GM12878 (cell line): ENCODE measurements around the gene DMD. TPM values are rescaled to one million over a fixed set of nuclear protein-coding genes. Genes with fewer than 3 reads are reported as not detected.

Experiments
- ATAC-seq: fragments of 200-7000 bp; cut with Tn5 transposase; 3 replicates; pipeline ENCODE4 v1.9.1; 2020; ENCODE audit warnings: mild to moderate bottlenecking, moderate library complexity
- BruUV-seq: library from RNA; stranded (reverse); fragments of 400-500 nt; replicated peaks from 2 replicates; lab custom pipeline; 2021; lab: Mats Ljungman, UMichigan
- CTCF ChIA-PET: fragments of 300-600 bp; sonication (Branson Sonifier 250); formaldehyde crosslinking; extraction: SDS; loops from one replicate; lab custom pipeline; 2021; ENCODE audit warnings: inconsistent platforms; lab: Yijun Ruan, JAX
- POLR2A ChIA-PET: fragments of 350-600 bp; formaldehyde crosslinking; extraction: SDS; loops from one replicate; lab custom pipeline; 2021; ENCODE audit warnings: inconsistent platforms; lab: Charles Lee
- RAD21 ChIA-PET: fragments of 300-600 bp; sonication (Branson Sonifier 250); formaldehyde crosslinking; loops from one replicate; lab custom pipeline; 2023; ENCODE audit warnings: antibody characterized with exemption; ENCODE audit not compliant: unreplicated experiment; lab: Charles Lee
- SMC1A ChIA-PET: fragments of 300-600 bp; sonication (Branson Sonifier 250); formaldehyde crosslinking; loops from one replicate; lab custom pipeline; 2023; ENCODE audit not compliant: unreplicated experiment, uncharacterized antibody; lab: Charles Lee
- DNase-seq: peaks from one replicate; pipeline ENCODE4 v3.0.0-alpha.2; 2011; ENCODE audit warnings: low read depth, low spot score
- FAIRE-seq: peaks from 3 replicates; lab custom pipeline; 2011; peaks lifted over from hg19 to GRCh38; lab: Jason Lieb, UNC
- H2AFZ ChIP-seq: 2 replicates; pipeline ENCODE4 v1.6.0; 2011; ENCODE audit warnings: low read depth, low read length, control low read depth; ENCODE audit not compliant: control insufficient read depth
- H3K27ac ChIP-seq: 2 replicates; pipeline ENCODE4 v1.5.1; 2011; ENCODE audit warnings: control low read depth; ENCODE audit not compliant: control insufficient read depth, insufficient read depth
- H3K27me3 ChIP-seq, 2 experiments: replicated peaks in 1 of 2; 2 replicates each; pipeline versions ENCODE4 v1.6.0 to v1.6.1; 2011; ENCODE audit warnings: low read length in 1 of 2; ENCODE audit not compliant: control insufficient read depth in 2 of 2, insufficient read depth in 2 of 2
- H3K36me3 ChIP-seq, 2 experiments: 2 replicates each; pipeline ENCODE4 v1.5.1; 2011; ENCODE audit warnings: low read length in 1 of 2; ENCODE audit not compliant: control insufficient read depth in 2 of 2, insufficient read depth in 2 of 2
- H3K4me1 ChIP-seq: 2 replicates; pipeline ENCODE4 v1.6.1; 2011; ENCODE audit warnings: mild to moderate bottlenecking, low read length, moderate library complexity, mixed read lengths; ENCODE audit not compliant: control insufficient read depth, insufficient read depth
- H3K4me2 ChIP-seq: 2 replicates; pipeline ENCODE4 v1.6.0; 2011; ENCODE audit warnings: control low read depth; ENCODE audit not compliant: control insufficient read depth, insufficient read depth
- H3K4me3 ChIP-seq: fragments of 200-600 bp; sonication (generic); 2 replicates; pipeline ENCODE4 v1.5.1; 2016
- H3K79me2 ChIP-seq: 2 replicates; pipeline ENCODE4 v1.6.0; 2011; ENCODE audit warnings: low read length; ENCODE audit not compliant: control insufficient read depth, insufficient read depth
- H3K9ac ChIP-seq: 2 replicates; pipeline ENCODE4 v1.8.0; 2011; ENCODE audit warnings: low read length, control low read depth, mixed read lengths; ENCODE audit not compliant: control insufficient read depth, insufficient read depth
- H3K9me3 ChIP-seq: replicated peaks from 3 replicates; pipeline ENCODE4 v1.5.1; 2011; ENCODE audit warnings: mild to moderate bottlenecking, low read length; ENCODE audit not compliant: control insufficient read depth, insufficient read depth
- H4K20me1 ChIP-seq: 2 replicates; pipeline ENCODE4 v1.6.0; 2011; ENCODE audit not compliant: control insufficient read depth, insufficient read depth
- ATF7 ChIP-seq: fragments of 450-650 bp; IDR thresholded peaks from 2 replicates; pipeline ENCODE4 v1.6.1; 2016; ENCODE audit warnings: low read depth, mild to moderate bottlenecking
- ETV6 ChIP-seq, 2 experiments: fragments of 450-650 bp in 1 of 2; IDR thresholded peaks in 1 of 2; conservative IDR thresholded peaks in 1 of 2; 2 replicates each; pipeline ENCODE4 v1.6.1; 2014; ENCODE audit warnings: antibody characterized with exemption in 1 of 2, borderline replicate concordance in 1 of 2, low read depth in 1 of 2, mild to moderate bottlenecking in 1 of 2, moderate library complexity in 1 of 2
- GABPA ChIP-seq: IDR thresholded peaks from 2 replicates; pipeline ENCODE4 v1.6.1; 2014; ENCODE audit warnings: antibody characterized with exemption, low read depth, mild to moderate bottlenecking, inconsistent platforms
- JUNB ChIP-seq: IDR thresholded peaks from 2 replicates; pipeline ENCODE4 v1.6.1; 2016; ENCODE audit warnings: antibody characterized with exemption, mild to moderate bottlenecking
- NFYB ChIP-seq: IDR thresholded peaks from 2 replicates; pipeline ENCODE4 v1.6.1; 2011; ENCODE audit warnings: low read depth, mild to moderate bottlenecking, low read length, improper control_type of control experiment, moderate library complexity; ENCODE audit not compliant: insufficient read depth
- NR2F1 ChIP-seq: fragments of 450-650 bp; conservative IDR thresholded peaks from 2 replicates; pipeline ENCODE4 v1.6.1; 2017; ENCODE audit warnings: mild to moderate bottlenecking
- PKNOX1 ChIP-seq: fragments of 450-650 bp; IDR thresholded peaks from 2 replicates; pipeline ENCODE4 v1.6.1; 2016; ENCODE audit warnings: mild to moderate bottlenecking
- RCOR1 ChIP-seq: conservative IDR thresholded peaks from 2 replicates; pipeline ENCODE4 v1.6.1; 2012; ENCODE audit warnings: low read depth, low read length, improper control_type of control experiment
- WRNIP1 ChIP-seq: IDR thresholded peaks from 2 replicates; pipeline ENCODE4 v1.6.1; 2011; ENCODE audit warnings: low read depth, low read length, improper control_type of control experiment, borderline replicate concordance
- ZBED1 ChIP-seq: IDR thresholded peaks from 2 replicates; pipeline ENCODE4 v1.6.1; 2016; ENCODE audit warnings: borderline replicate concordance
- WGBS: methylation state at CpG from one replicate; pipeline ENCODE4 v1.1.6; 2016; ENCODE audit warnings: low lambda C conversion rate; ENCODE audit not compliant: insufficient replicate concordance, insufficient coverage; ENCODE audit errors: missing lambda C conversion rate; 5-methylcytosine and 5-hydroxymethylcytosine counted together
- in situ Hi-C: fragments of 300-500 bp; cut with MboI; formaldehyde crosslinking; loops from 9 replicates; pipeline ENCODE4 v1.14.3; 2018; ENCODE audit warnings: mixed read lengths
- intact Hi-C: fragments of 100-400 bp; cut with micrococcal nuclease; formaldehyde crosslinking; loops from one replicate; pipeline ENCODE4 v1.14.2; 2022; ENCODE audit not compliant: unreplicated experiment
- polyA plus RNA-seq, 11 experiments: library from polyadenylated mRNA; depleted of rRNA in 4 of 11; unstranded in 6 of 11; stranded (reverse) in 5 of 11; fragments of >200 nt; fragmentation: Nextera tagmentation in 4 of 11; fragmentation: Illumina TruSeq in 1 of 11; extraction: Ambion mirVana in 4 of 11; extraction: Trizol in 1 of 11; gene quantifications; 1 replicate in 1 of 11; 2 replicates in 10 of 11; pipeline versions ENCODE4 v1.2.1 to v1.2.3, GENCODE V29; 2011 to 2016; ENCODE audit warnings: inconsistent platforms in 2 of 11, missing spikeins in 2 of 11, low read depth in 1 of 11
- total RNA-seq, 4 experiments: library from RNA; depleted of rRNA in 3 of 4; stranded (reverse); fragments of >200 nt in 3 of 4; fragmentation: Illumina TruSeq in 1 of 4; extraction: Trizol in 1 of 4; gene quantifications; 2 replicates each; pipeline versions ENCODE4 v1.2.1 to v1.2.3, GENCODE V29; 2013 to 2021

The DMD gene
- total and polyA plus RNA-seq, 10 of the 15 experiments (the other 5 are each of a cell fraction or from before 2014, with no cell fraction given): 1.4 to 24.3 (median 4.3) TPM

- TF ChIP-seq ATF7 (no peak), NR2F1 (no peak), NFYB (no peak), JUNB (no peak), RCOR1 (no peak), GABPA (no peak), WRNIP1 (no peak), ZBED1 (no peak), PKNOX1 (no peak), ETV6 (conservative IDR thresholded peaks at IDR 0.05 in 1 of 2, IDR thresholded peaks at IDR 0.05 in 1 of 2; ENCODE audit: borderline replicate concordance in 1 of 2, low read depth in 1 of 2) (no peak)
- no peak for ATAC-seq
- WGBS: 0% methylated on average over 3 of the region's 3 CpGs
These were observed 101.5 kb downstream of the DMD start for GRCh38 chrX:33109858-33110257.

More at GRCh38 chrX:33109858-33110257, 101.5 kb downstream of the DMD start:
- H4K20me1 ChIP-seq: no peaks in the 10 kb centered on the region
- FAIRE-seq (no peak), DNase-seq (no peak)
- H3K79me2 ChIP-seq: no peaks in the 10 kb centered on the region
- no peaks in the 10 kb centered on the region for H3K4me1 ChIP-seq
- ChIA-PET POLR2A (no interaction called here), SMC1A (no interaction called here), CTCF (no interaction called here), RAD21 (no interaction called here)
- no peaks in the 10 kb centered on the region for H3K27me3 ChIP-seq
- in situ Hi-C loops: no loop called here
- H3K9me3 ChIP-seq: no peaks in the 10 kb centered on the region
- H2AFZ ChIP-seq: no peak overlapping the region
- H3K4me3 ChIP-seq: no peak overlapping the region
- H3K4me2 ChIP-seq: no peak overlapping the region
- no peaks in the 10 kb centered on the region for H3K36me3 ChIP-seq
- no TSS peak for BruUV-seq
- no peak overlapping the region for H3K27ac ChIP-seq
- no peak overlapping the region for H3K9ac ChIP-seq
- intact Hi-C loops: no loop called here
